K562 (cell line): ENCODE measurements around the gene USP8. TPM values are rescaled to one million over a fixed set of nuclear protein-coding genes. Genes with fewer than 3 reads are reported as not detected.

Experiments used
- ATAC-seq: fragments of 200-7000 bp; cut with Tn5 transposase; 3 replicates; pipeline ENCODE4 v1.9.1; 2020; ENCODE audit warnings: moderate library complexity
- BruUV-seq: library from RNA; stranded (reverse); fragments of 400-500 nt; replicated peaks from 2 replicates; lab custom pipeline; 2021; lab: Mats Ljungman, UMichigan
- CTCF ChIA-PET: fragments of 300-600 bp; formaldehyde crosslinking; extraction: SDS; loops from one replicate; lab custom pipeline; 2021; ENCODE audit warnings: low intra/inter-chr PET ratio; lab: Yijun Ruan, JAX
- POLR2A ChIA-PET: fragments of 300-600, 350-650 bp; sonication (Branson Sonifier 250); formaldehyde crosslinking; extraction: SDS; loops from one replicate; lab custom pipeline; 2021; ENCODE audit warnings: antibody characterized with exemption, inconsistent platforms; lab: Yijun Ruan, JAX
- DNase-seq, 4 experiments: peaks; one replicate each; pipeline versions ENCODE4 v3.0.0 to v3.0.0-alpha.2; 2011 to 2018; ENCODE audit warnings: low spot score in 3 of 4, mixed read lengths in 3 of 4; ENCODE audit errors: extremely low read depth in 1 of 4
- FAIRE-seq: peaks from 2 replicates; lab custom pipeline; 2011; peaks lifted over from hg19 to GRCh38; lab: Jason Lieb, UNC
- H2AFZ ChIP-seq: 2 replicates; pipeline ENCODE4 v1.6.0; 2011; ENCODE audit warnings: low read depth, low read length, control low read depth, inconsistent platforms
- H3K27ac ChIP-seq: fragments of 200-600 bp; 3 replicates; pipeline ENCODE4 v1.8.0; 2011; ENCODE audit warnings: low read depth, mild to moderate bottlenecking, control low read depth, inconsistent platforms, low read length, moderate library complexity, mixed read lengths; ENCODE audit errors: extremely low read depth
- H3K27me3 ChIP-seq, 2 experiments: fragments of 300-600 bp in 1 of 2; 2 replicates in 1 of 2; 3 replicates in 1 of 2; pipeline versions ENCODE4 v1.6.0 to v1.8.0; 2011; ENCODE audit warnings: inconsistent platforms in 2 of 2, low read length in 2 of 2, mild to moderate bottlenecking in 1 of 2, mixed read lengths in 1 of 2, moderate library complexity in 1 of 2; ENCODE audit not compliant: control insufficient read depth in 2 of 2, insufficient read depth in 2 of 2
- H3K36me3 ChIP-seq: fragments of 300-600 bp; 3 replicates; pipeline ENCODE4 v1.8.0; 2011; ENCODE audit warnings: mild to moderate bottlenecking, low read length, inconsistent platforms; ENCODE audit not compliant: control insufficient read depth, insufficient read depth
- H3K4me1 ChIP-seq, 2 experiments: fragments of 200-600 bp in 1 of 2; replicated peaks in 1 of 2; 2 replicates in 1 of 2; 3 replicates in 1 of 2; pipeline versions ENCODE4 v1.5.1 to v1.8.0; 2011; ENCODE audit warnings: inconsistent platforms in 2 of 2, low read length in 2 of 2, mild to moderate bottlenecking in 1 of 2, mixed read lengths in 1 of 2, moderate library complexity in 1 of 2; ENCODE audit not compliant: control insufficient read depth in 2 of 2, insufficient read depth in 2 of 2
- H3K4me2 ChIP-seq: 2 replicates; pipeline ENCODE4 v1.6.1; 2011; ENCODE audit warnings: low read length, control low read depth, inconsistent platforms, mixed read lengths; ENCODE audit not compliant: insufficient read depth
- H3K4me3 ChIP-seq: fragments of 200-600 bp; sonication (generic), shearing (Covaris generic); 2 replicates; pipeline ENCODE4 v1.5.1; 2016; ENCODE audit warnings: control low read depth, inconsistent platforms
- H3K79me2 ChIP-seq: fragments of 200-600 bp; 3 replicates; pipeline ENCODE4 v1.8.0; 2011; ENCODE audit warnings: low read length, inconsistent platforms; ENCODE audit not compliant: control insufficient read depth, insufficient read depth
- H3K9ac ChIP-seq, 2 experiments: 2 replicates each; pipeline versions ENCODE4 v1.6.0 to v1.6.1; 2011; ENCODE audit warnings: low read depth in 2 of 2, low read length in 2 of 2, control low read depth in 1 of 2, inconsistent platforms in 1 of 2, mild to moderate bottlenecking in 1 of 2, mixed read lengths in 1 of 2; ENCODE audit not compliant: insufficient read depth in 1 of 2
- H3K9me1 ChIP-seq: one replicate; pipeline ENCODE4 v1.6.0; 2011; ENCODE audit warnings: inconsistent platforms, mild to moderate bottlenecking, low read length, moderate library complexity; ENCODE audit not compliant: control insufficient read depth, insufficient read depth
- H3K9me3 ChIP-seq: replicated peaks from 2 replicates; pipeline ENCODE4 v1.5.1; 2011; ENCODE audit warnings: low read depth, low read length, inconsistent platforms; ENCODE audit not compliant: control insufficient read depth, insufficient read depth
- H4K20me1 ChIP-seq: replicated peaks from 2 replicates; pipeline ENCODE4 v1.6.1; 2011; ENCODE audit warnings: low read length, inconsistent platforms, mixed read lengths; ENCODE audit not compliant: control insufficient read depth, insufficient read depth
- CBFA2T3 ChIP-seq: fragments of 450-650 bp; IDR thresholded peaks from 2 replicates; pipeline ENCODE4 v1.6.1; 2017
- CHCHD3 ChIP-seq: fragments of 250-450 bp; sonication (Bioruptor Pico); IDR thresholded peaks from 2 replicates; pipeline ENCODE4 v2.1.2; 2022; ENCODE audit warnings: mild to moderate bottlenecking
- ETV6 ChIP-seq, 3 experiments: fragments of 150-350 bp in 1 of 3; sonication (generic) in 1 of 3; formaldehyde crosslinking in 1 of 3; IDR thresholded peaks; 2 replicates each; pipeline versions ENCODE4 v1.6.1 to v1.8.0; 2014 to 2022; ENCODE audit warnings: borderline replicate concordance in 2 of 3, low read depth in 2 of 3, antibody characterized with exemption in 1 of 3, low read length in 1 of 3, mild to moderate bottlenecking in 1 of 3, missing genetic modification reagents in 1 of 3
- HSF4 ChIP-seq: fragments of 250-450 bp; sonication (Bioruptor Pico); IDR thresholded peaks from 2 replicates; pipeline ENCODE4 v2.1.2; 2022; ENCODE audit warnings: mild to moderate bottlenecking, moderate library complexity, borderline replicate concordance
- SAP30 ChIP-seq: fragments of 200-600 bp; sonication (generic); IDR thresholded peaks from 2 replicates; pipeline ENCODE4 v1.6.1; 2012; ENCODE audit warnings: borderline replicate concordance, low read depth, mild to moderate bottlenecking, moderate library complexity, low read length, control low read depth, inconsistent platforms; ENCODE audit not compliant: insufficient read depth, poor library complexity, severe bottlenecking
- TAF15 ChIP-seq: fragments of 200-400 bp; formaldehyde crosslinking; IDR thresholded peaks from 2 replicates; pipeline ENCODE4 v1.6.1; 2017; ENCODE audit warnings: mild to moderate bottlenecking, low read depth, low read length, moderate library complexity
- TAL1 ChIP-seq: fragments of 450-650 bp; IDR thresholded peaks from 2 replicates; pipeline ENCODE4 v1.6.1; 2016; ENCODE audit warnings: mild to moderate bottlenecking
- TCF7 ChIP-seq: sonication (generic); IDR thresholded peaks from 2 replicates; pipeline ENCODE4 v1.6.1; 2016; ENCODE audit warnings: antibody characterized with exemption, borderline replicate concordance
- TRIM24 ChIP-seq, 2 experiments: fragments of 450-650 bp; IDR thresholded peaks; 2 replicates each; pipeline ENCODE4 v1.6.1; 2016
- ZNF445 ChIP-seq: fragments of 250-450 bp; sonication (Bioruptor Pico); IDR thresholded peaks from 2 replicates; pipeline ENCODE4 v1.4.0; 2020; ENCODE audit warnings: low read depth, mild to moderate bottlenecking, moderate library complexity
- WGBS: fragments of 100-300 bp; shearing (Covaris generic); methylation state at CpG from one replicate; pipeline ENCODE4 v1.1.6; 2016; ENCODE audit warnings: low coverage, mixed read lengths; ENCODE audit not compliant: insufficient coverage; ENCODE audit errors: missing lambda C conversion rate; 5-methylcytosine and 5-hydroxymethylcytosine counted together
- in situ Hi-C: fragments of 300-500 bp; cut with MboI; formaldehyde crosslinking; loops from 4 replicates; pipeline ENCODE4 v1.15.0; 2018; ENCODE audit warnings: inconsistent platforms, mixed read lengths
- intact Hi-C: fragments of 100-400 bp; cut with micrococcal nuclease; formaldehyde crosslinking; loops from 2 replicates; pipeline ENCODE4 v1.14.2; 2022
- polyA plus RNA-seq, 8 experiments: library from polyadenylated mRNA; depleted of rRNA in 4 of 8; stranded (reverse) in 5 of 8; unstranded in 3 of 8; fragments of >200 nt; fragmentation: Nextera tagmentation in 2 of 8; fragmentation: Illumina TruSeq in 1 of 8; extraction: Ambion mirVana in 2 of 8; extraction: Trizol in 1 of 8; gene quantifications; 2 replicates each; pipeline versions ENCODE4 v1.2.1 to v1.2.3, GENCODE V29; 2011 to 2014; ENCODE audit warnings: inconsistent platforms in 1 of 8, missing spikeins in 1 of 8
- total RNA-seq, 7 experiments: library from RNA; depleted of rRNA in 6 of 7; stranded (reverse); fragments of >200 nt in 6 of 7; fragmentation: Illumina TruSeq in 2 of 7; extraction: Trizol in 2 of 7; gene quantifications; 2 replicates each; pipeline versions ENCODE4 v1.2.1 to v1.2.3, GENCODE V29; 2011 to 2021; ENCODE audit warnings: low replicate concordance in 1 of 7
- TF ChIP-seq, protein P1 (sequence below): sonication (generic); formaldehyde crosslinking; IDR thresholded peaks from 2 replicates; pipeline ENCODE4 v1.8.1; 2023; ENCODE audit warnings: mild to moderate bottlenecking, missing genetic modification reagents, moderate library complexity

The USP8 gene
- total and polyA plus RNA-seq, 9 of the 15 experiments (the other 6 are each of a cell fraction or from before 2014, with no cell fraction given), result 35.1 to 58.4 (median 46.1) TPM

DNA sequence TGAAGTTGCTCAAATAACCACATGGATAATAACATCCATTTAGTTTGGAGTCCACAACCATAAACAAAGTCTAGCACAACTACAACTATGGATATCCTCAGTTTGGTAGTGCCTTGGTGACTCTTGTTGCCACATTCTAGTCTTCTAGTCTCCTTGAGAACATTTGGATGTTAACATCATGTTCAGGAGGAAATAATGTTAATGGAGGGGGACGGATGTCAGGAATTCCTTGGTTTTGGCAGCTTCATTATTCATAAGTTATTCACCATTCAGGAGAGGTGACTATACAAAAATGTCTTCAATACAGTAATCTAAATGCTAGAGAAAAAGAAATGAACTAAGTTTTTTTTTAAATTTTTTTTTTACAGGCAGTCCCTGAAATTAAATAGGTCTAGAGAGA lies 42.8 kb upstream of the USP8 start:
- Histone ChIP-seq H3K27me3 (no peaks in the 10 kb centered on the region), H3K9me3 (no peaks in the 10 kb centered on the region)
- CTCF ChIA-PET, result no interaction called here
- intact Hi-C loops, result no loop called here
- no peak for FAIRE-seq
- BruUV-seq, result no TSS peak
- TF ChIP-seq, protein P1, sequence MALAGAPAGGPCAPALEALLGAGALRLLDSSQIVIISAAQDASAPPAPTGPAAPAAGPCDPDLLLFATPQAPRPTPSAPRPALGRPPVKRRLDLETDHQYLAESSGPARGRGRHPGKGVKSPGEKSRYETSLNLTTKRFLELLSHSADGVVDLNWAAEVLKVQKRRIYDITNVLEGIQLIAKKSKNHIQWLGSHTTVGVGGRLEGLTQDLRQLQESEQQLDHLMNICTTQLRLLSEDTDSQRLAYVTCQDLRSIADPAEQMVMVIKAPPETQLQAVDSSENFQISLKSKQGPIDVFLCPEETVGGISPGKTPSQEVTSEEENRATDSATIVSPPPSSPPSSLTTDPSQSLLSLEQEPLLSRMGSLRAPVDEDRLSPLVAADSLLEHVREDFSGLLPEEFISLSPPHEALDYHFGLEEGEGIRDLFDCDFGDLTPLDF (CRISPR knock-in tag), result no peak
- no peak for TF ChIP-seq TRIM24 (IDR thresholded peaks at IDR 0.05)
- TF ChIP-seq CHCHD3, result no peak
- no peak for TF ChIP-seq ZNF445 (CRISPR knock-in tag)
- TF ChIP-seq TAL1, result no peak
- no peak for TF ChIP-seq SAP30
- no peak for TF ChIP-seq TAF15
- TF ChIP-seq HSF4 (CRISPR knock-in tag), result no peak
- TF ChIP-seq CBFA2T3, result no peak
- no peak for TF ChIP-seq ETV6 (IDR thresholded peaks at IDR 0.05; ENCODE audit: borderline replicate concordance in 1 of 2, low read depth in 2 of 2, low read length in 1 of 2)
- no peak for TF ChIP-seq ETV6 (CRISPR knock-in tag; IDR thresholded peaks at IDR 0.05; ENCODE audit: borderline replicate concordance)
- TF ChIP-seq TCF7, result no peak
- TF ChIP-seq, all 486 proteins: peak for 0
- Histone ChIP-seq H3K9ac (no peak overlapping the region), H3K79me2 (no peaks in the 10 kb centered on the region), H4K20me1 (no peaks in the 10 kb centered on the region), H3K4me3 (no peak overlapping the region), H3K27ac (no peak overlapping the region), H3K4me2 (no peak overlapping the region; the same call in 1 of the 2 replicates), H2AFZ (peak overlapping the region; percentile 53; the same call in 1 of the 2 replicates), H3K4me1 (no peaks in the 10 kb centered on the region), H3K36me3 (no peaks in the 10 kb centered on the region), H3K9me1 (no peaks in the 10 kb centered on the region)
- POLR2A ChIA-PET, result interaction anchor here (1.1 to 2.1 kb wide), 2 partner anchors 9 kb away, joined by 4 to 9 read pairs; no protein-coding TSS in a partner anchor
- DNase-seq, result no peak
- WGBS, result 69% methylated on average over 1 of the region's 1 CpG
- in situ Hi-C loops, result no loop called here
- no peak for ATAC-seq
